Tibial artery (tissue), 4 donors: ENCODE data around the gene WEE1.

Experiments
- DNase-seq, 2 donors: peaks; one replicate each; pipeline ENCODE4 v3.0.0-alpha.2; 2019
- H3K27ac ChIP-seq, 2 donors: fragments of 200-600 bp; sonication (generic) in 1 of 2; 1 replicate in 1 of 2; 2 replicates in 1 of 2; pipeline ENCODE4 v1.5.1; 2018 to 2019; ENCODE audit warnings: mild to moderate bottlenecking in 1 of 2
- H3K27me3 ChIP-seq, 2 donors: fragments of 200-600 bp; sonication (generic) in 1 of 2; one replicate each; pipeline versions ENCODE4 v1.5.1 to v1.6.0; 2016 to 2019
- H3K36me3 ChIP-seq, 3 donors: fragments of 200-600 bp; sonication (generic) in 2 of 3; one replicate each; pipeline ENCODE4 v1.5.1; 2016 to 2019; ENCODE audit warnings: mild to moderate bottlenecking in 2 of 3
- H3K4me1 ChIP-seq, 4 donors: fragments of 200-600 bp; sonication (generic) in 2 of 4; 1 replicate in 3 of 4; 2 replicates in 1 of 4; pipeline ENCODE4 v1.5.1; 2016 to 2019
- H3K4me3 ChIP-seq, 2 donors: fragments of 200-600 bp; sonication (generic) in 1 of 2; 1 replicate in 1 of 2; 2 replicates in 1 of 2; pipeline ENCODE4 v1.5.1; 2018 to 2019; ENCODE audit warnings: mild to moderate bottlenecking in 2 of 2
- H3K9me3 ChIP-seq, 3 donors: fragments of 200-600 bp; sonication (generic) in 1 of 3; one replicate each; pipeline ENCODE4 v1.5.1; 2016 to 2019
- CTCF ChIP-seq, 2 experiments: fragments of 200-600 bp in 1 of 2; fragments of 450-650 bp in 1 of 2; IDR thresholded peaks; one replicate each; pipeline ENCODE4 v1.5.1; 2017 to 2019; ENCODE audit warnings: antibody characterized with exemption in 2 of 2, mild to moderate bottlenecking in 1 of 2, moderate library complexity in 1 of 2
- intact Hi-C: fragments of 100-400 bp; cut with DNase I; formaldehyde crosslinking; loops from one replicate; pipeline ENCODE4 v1.15.0; 2023; ENCODE audit warnings: low total_unique reads

Gene WEE1

GRCh38 chr11:9609002-9609759, 35.7 kb downstream of the WEE1 start:
- H3K4me3 ChIP-seq, result no peak overlapping the region
- H3K27ac ChIP-seq, result no peak overlapping the region
- no peaks in the 10 kb centered on the region for H3K9me3 ChIP-seq
- TF ChIP-seq CTCF (IDR thresholded peaks at IDR 0.05), result no peak
- intact Hi-C loops, result no loop called here
- peaks cover 0 to 16% (median 5%) of the 10 kb centered on the region in 4 donors for H3K4me1 ChIP-seq
- no peaks in the 10 kb centered on the region for H3K36me3 ChIP-seq
- H3K27me3 ChIP-seq, result no peaks in the 10 kb centered on the region
- DNase-seq, result no peak

GRCh38 chr11:9609841-9610240, 36.4 kb downstream of the WEE1 start:
- no peaks in the 10 kb centered on the region for H3K27me3 ChIP-seq
- DNase-seq, result no peak
- no peak for TF ChIP-seq CTCF (IDR thresholded peaks at IDR 0.05)
- H3K36me3 ChIP-seq, result no peaks in the 10 kb centered on the region
- H3K9me3 ChIP-seq, result no peaks in the 10 kb centered on the region
- intact Hi-C loops, result loop anchor here (5.0 kb wide), 1 partner anchor 33 kb away; no protein-coding TSS in a partner anchor
- peaks cover 0 to 23% (median 11%) of the 10 kb centered on the region in 4 donors for H3K4me1 ChIP-seq
- no peak overlapping the region for H3K27ac ChIP-seq
- no peak overlapping the region for H3K4me3 ChIP-seq

- Histone ChIP-seq H3K36me3 (no peaks in the 10 kb centered on the region), H3K27me3 (no peaks in the 10 kb centered on the region)
- DNase-seq, result peak; percentile 93 to 97
Observed at GRCh38 chr11:9613118-9613829, 39.8 kb downstream of the WEE1 start.

GRCh38 chr11:9613830-9614762, 40.6 kb downstream of the WEE1 start:
- intact Hi-C loops, result loop anchor here (5.0 kb wide), 1 partner anchor 37 kb away; no protein-coding TSS in a partner anchor
- no peaks in the 10 kb centered on the region for H3K36me3 ChIP-seq
- peak overlapping the region; percentile 50 to 55 for H3K4me3 ChIP-seq
- peak; percentile 79 to 87 for TF ChIP-seq CTCF (IDR thresholded peaks at IDR 0.05)
- peak overlapping the region; percentile 88 to 93 for H3K27ac ChIP-seq
- peaks cover 0 to 37% (median 19%) of the 10 kb centered on the region in 4 donors for H3K4me1 ChIP-seq
- peak; percentile 76 to 90 for DNase-seq
- H3K9me3 ChIP-seq, result no peaks in the 10 kb centered on the region
- H3K27me3 ChIP-seq, result no peaks in the 10 kb centered on the region

More at GRCh38 chr11:9613118-9613829, 39.8 kb downstream of the WEE1 start:
- TF ChIP-seq CTCF (IDR thresholded peaks at IDR 0.05), result peak; percentile 91 to 92
- Histone ChIP-seq H3K27ac (peak overlapping the region; percentile 88 to 93), H3K4me1 (peaks cover 0 to 35% (median 19%) of the 10 kb centered on the region in 4 donors), H3K4me3 (peak overlapping the region; percentile 50 to 55), H3K9me3 (no peaks in the 10 kb centered on the region)
- intact Hi-C loops, result loop anchor here (5.0 kb wide), 1 partner anchor 36 kb away; no protein-coding TSS in a partner anchor

GRCh38 chr11:9615031-9615451, 41.6 kb downstream of the WEE1 start:
- Histone ChIP-seq H3K27me3 (no peaks in the 10 kb centered on the region), H3K4me3 (peak overlapping the region in 1 of 2 donors; percentile 50), H3K4me1 (peaks cover 0 to 37% (median 19%) of the 10 kb centered on the region in 4 donors), H3K27ac (peak overlapping the region; percentile 88 to 93), H3K9me3 (no peaks in the 10 kb centered on the region), H3K36me3 (no peaks in the 10 kb centered on the region)
- no peak for TF ChIP-seq CTCF (IDR thresholded peaks at IDR 0.05)
- DNase-seq, result peak in 1 of 2 donors; percentile 69
- intact Hi-C loops, result loop anchor here (5.0 kb wide), 1 partner anchor 47 kb away; the partner anchor contains the start of gene SWAP70
